B cell (primary cell): Measurements from ENCODE around the gene PLK2. TPM values are rescaled to one million over a fixed set of nuclear protein-coding genes. Genes with fewer than 3 reads are reported as not detected.
A peak's percentile ranks its signal among the peaks of the same experiment; 100 is the strongest.

Experiments used
- ATAC-seq: fragments of 200-7000 bp; cut with Tn5 transposase; one replicate; pipeline ENCODE4 v1.10.0; 2021; ENCODE audit warnings: low read depth, mild to moderate bottlenecking, moderate number of reproducible peaks, moderate library complexity
- CTCF ChIA-PET: fragments of 350-600 bp; sonication (Branson Sonifier 250); formaldehyde crosslinking; loops from one replicate; lab custom pipeline; 2021; ENCODE audit warnings: antibody characterized with exemption, inconsistent platforms; lab: Charles Lee
- POLR2A ChIA-PET: fragments of 350-600 bp; sonication (Branson Sonifier 250); formaldehyde crosslinking; loops from one replicate; lab custom pipeline; 2021; ENCODE audit warnings: antibody characterized with exemption; lab: Charles Lee
- DNase-seq: peaks from one replicate; pipeline ENCODE4 v3.0.0; 2013
- H2AFZ ChIP-seq: 2 replicates; pipeline ENCODE4 v1.6.1; 2012; ENCODE audit warnings: mild to moderate bottlenecking, low read depth, low read length; ENCODE audit not compliant: insufficient read depth, poor library complexity, severe bottlenecking
- H3K27ac ChIP-seq, 2 donors: 1 replicate in 1 of 2; 2 replicates in 1 of 2; pipeline ENCODE4 v1.5.1; 2012 to 2013; ENCODE audit warnings: low read length in 2 of 2, mild to moderate bottlenecking in 2 of 2, moderate library complexity in 1 of 2
- H3K27me3 ChIP-seq, 4 experiments: fragments of 200-600 bp in 1 of 4; sonication (generic) in 1 of 4; replicated peaks in 1 of 4; 1 replicate in 2 of 4; 2 replicates in 2 of 4; pipeline versions ENCODE4 v1.6.1 to v1.7.0; 2013 to 2016; ENCODE audit warnings: low read length in 3 of 4, mild to moderate bottlenecking in 2 of 4, mixed read lengths in 1 of 4, moderate library complexity in 1 of 4; ENCODE audit not compliant: insufficient read depth in 4 of 4, control insufficient read depth in 3 of 4; ENCODE audit errors: control extremely low read depth in 1 of 4
- H3K36me3 ChIP-seq, 2 experiments: replicated peaks in 1 of 2; 1 replicate in 1 of 2; 2 replicates in 1 of 2; pipeline versions ENCODE4 v1.6.1 to v1.7.1; 2013; ENCODE audit warnings: low read length in 1 of 2; ENCODE audit not compliant: insufficient read depth in 2 of 2, control insufficient read depth in 1 of 2; ENCODE audit errors: control extremely low read depth in 1 of 2, extremely low read depth in 1 of 2
- H3K4me1 ChIP-seq, 2 donors: fragments of 200-600 bp in 1 of 2; sonication (generic) in 1 of 2; 1 replicate in 1 of 2; 2 replicates in 1 of 2; pipeline versions ENCODE4 v1.5.1 to v1.6.1; 2013 to 2017; ENCODE audit warnings: low read length in 2 of 2; ENCODE audit not compliant: control insufficient read depth in 2 of 2, insufficient read depth in 2 of 2
- H3K4me2 ChIP-seq: replicated peaks from 2 replicates; pipeline ENCODE3; 2012; ENCODE audit warnings: mild to moderate bottlenecking, low read depth, low read length; ENCODE audit not compliant: poor library complexity, severe bottlenecking
- H3K4me3 ChIP-seq, 5 experiments: fragments of 200-600 bp in 1 of 5; sonication (generic) in 1 of 5; 1 replicate in 3 of 5; 2 replicates in 2 of 5; pipeline versions ENCODE4 v1.5.1 to v1.7.0; 2011 to 2016; ENCODE audit warnings: low read length in 4 of 5, mild to moderate bottlenecking in 4 of 5, low read depth in 2 of 5, control low read depth in 1 of 5, moderate library complexity in 1 of 5; ENCODE audit not compliant: insufficient read depth in 1 of 5; ENCODE audit errors: control extremely low read depth in 1 of 5, extremely low read depth in 1 of 5
- H3K79me2 ChIP-seq: fragments of 200-600 bp; sonication (generic); one replicate; pipeline ENCODE4 v1.6.0; 2016; ENCODE audit warnings: low read length; ENCODE audit not compliant: control insufficient read depth, insufficient read depth
- H3K9ac ChIP-seq: fragments of 200-600 bp; sonication (generic); 2 replicates; pipeline ENCODE4 v1.6.1; 2017; ENCODE audit warnings: mild to moderate bottlenecking, low read length, moderate library complexity
- H3K9me3 ChIP-seq, 3 donors: one replicate each; pipeline versions ENCODE4 v1.6.1 to v1.7.1; 2013; ENCODE audit warnings: low read length in 2 of 3; ENCODE audit not compliant: control insufficient read depth in 2 of 3, insufficient read depth in 1 of 3; ENCODE audit errors: control extremely low read depth in 1 of 3
- H4K20me1 ChIP-seq: 2 replicates; pipeline ENCODE4 v1.6.0; 2012; ENCODE audit warnings: mild to moderate bottlenecking, low read length; ENCODE audit not compliant: insufficient read depth, control insufficient read depth, poor library complexity, severe bottlenecking
- H3K27ac Mint-ChIP-seq: one replicate; pipeline ENCODE4 v1.8.0; 2021; ENCODE audit warnings: mixed read lengths
- H3K27me3 Mint-ChIP-seq: one replicate; pipeline ENCODE4 v1.8.0; 2021; ENCODE audit warnings: mixed read lengths
- H3K4me1 Mint-ChIP-seq: one replicate; pipeline ENCODE4 v1.8.0; 2021; ENCODE audit warnings: mixed read lengths
- H3K4me3 Mint-ChIP-seq: one replicate; pipeline ENCODE4 v1.8.0; 2021; ENCODE audit warnings: mixed read lengths
- H3K9me3 Mint-ChIP-seq: one replicate; pipeline ENCODE4 v1.8.0; 2022; ENCODE audit warnings: mixed read lengths; ENCODE audit not compliant: insufficient read depth
- CTCF ChIP-seq: fragments of 200-600 bp; IDR thresholded peaks from one replicate; pipeline ENCODE4 v1.8.0; 2022; ENCODE audit warnings: antibody characterized with exemption, mild to moderate bottlenecking
- EZH2 ChIP-seq: IDR thresholded peaks from 2 replicates; pipeline ENCODE4 v1.6.1; 2012; ENCODE audit warnings: borderline replicate concordance, low read depth, mild to moderate bottlenecking, moderate library complexity, low read length; ENCODE audit not compliant: insufficient read depth, poor library complexity, severe bottlenecking
- WGBS: methylation state at CpG from one replicate; pipeline ENCODE4 v1.1.5; 2013; ENCODE audit warnings: missing lambda C conversion rate; ENCODE audit not compliant: insufficient coverage; 5-methylcytosine and 5-hydroxymethylcytosine counted together
- intact Hi-C: fragments of 100-400 bp; cut with micrococcal nuclease; formaldehyde crosslinking; loops from one replicate; pipeline ENCODE4 v1.10.0; 2022
- polyA plus RNA-seq: library from polyadenylated mRNA; depleted of rRNA; stranded (reverse); fragments of >200 nt; gene quantifications from 2 replicates; pipeline ENCODE4 v1.2.3, GENCODE V29; 2012
- total RNA-seq, 2 donors: library from RNA; stranded (reverse); fragments of 120-200 nt in 1 of 2; gene quantifications; 1 replicate in 1 of 2; 2 replicates in 1 of 2; pipeline versions ENCODE4 v1.2.3 to v1.2.4, GENCODE V29; 2013 to 2022

Gene PLK2
- total and polyA plus RNA-seq, 2 donors (not counting 1 experiment from before 2014, with no cell fraction given), result 32.2 to 47.2 TPM

GRCh38 chr5:58484505-58484904 lies 24.6 kb upstream of the PLK2 start:
- peak; percentile 69 for ATAC-seq
- H2AFZ ChIP-seq, result peak overlapping the region; percentile 7
- peak overlapping the region; percentile 46 for H3K4me2 ChIP-seq
- H3K9me3 ChIP-seq, result no peaks in the 10 kb centered on the region
- peak overlapping the region in 1 of 5 experiments; percentile 9 for H3K4me3 ChIP-seq
- Mint-ChIP-seq H3K27me3 (no peaks in the 10 kb centered on the region), H3K27ac (peak overlapping the region; percentile 72), H3K4me1 (peaks cover 15% of the 10 kb centered on the region), H3K9me3 (no peaks in the 10 kb centered on the region), H3K4me3 (peak overlapping the region; percentile 50)
- TF ChIP-seq EZH2 (no peak), CTCF (no peak)
- WGBS, result 100% methylated on average over 1 of the region's 4 CpGs
- intact Hi-C loops, result loop anchor here (10.0 kb wide), 1 partner anchor 1450 kb away; no protein-coding TSS in a partner anchor
- no peak overlapping the region for H3K9ac ChIP-seq
- ChIA-PET POLR2A (no interaction called here), CTCF (interaction anchor here (1.4 to 1.6 kb wide), 2 partner anchors 24 to 365 kb away, joined by 4 to 8 read pairs; no protein-coding TSS in a partner anchor)
- H3K4me1 ChIP-seq, result peaks cover 30 to 44% of the 10 kb centered on the region in 2 donors
- peak overlapping the region in 1 of 2 donors; percentile 3 for H3K27ac ChIP-seq
- no peaks in the 10 kb centered on the region for H3K79me2 ChIP-seq
- no peaks in the 10 kb centered on the region for H4K20me1 ChIP-seq
- H3K27me3 ChIP-seq, result no peaks in the 10 kb centered on the region
- no peaks in the 10 kb centered on the region for H3K36me3 ChIP-seq
- no peak for DNase-seq

- H3K27ac ChIP-seq, result no peak overlapping the region
- no peak for TF ChIP-seq EZH2
- TF ChIP-seq CTCF, result no peak
- POLR2A ChIA-PET, result no interaction called here
- no peak for DNase-seq
- Mint-ChIP-seq H3K27me3 (no peaks in the 10 kb centered on the region), H3K27ac (no peak overlapping the region), H3K9me3 (no peaks in the 10 kb centered on the region), H3K4me1 (peaks cover 17% of the 10 kb centered on the region), H3K4me3 (no peak overlapping the region)
- ATAC-seq, result no peak
- no peaks in the 10 kb centered on the region for H3K27me3 ChIP-seq
- intact Hi-C loops, result loop anchor here (10.0 kb wide), 1 partner anchor 1448 kb away; no protein-coding TSS in a partner anchor
- H3K9me3 ChIP-seq, result no peaks in the 10 kb centered on the region
- H3K36me3 ChIP-seq, result no peaks in the 10 kb centered on the region
- WGBS, result 100% methylated on average over 1 of the region's 1 CpG
- no peak overlapping the region for H3K4me2 ChIP-seq
- no peak overlapping the region for H3K4me3 ChIP-seq
- no peaks in the 10 kb centered on the region for H3K79me2 ChIP-seq
- H4K20me1 ChIP-seq, result no peaks in the 10 kb centered on the region
- H2AFZ ChIP-seq, result peak overlapping the region; percentile 2
- peaks cover 38 to 47% of the 10 kb centered on the region in 2 donors for H3K4me1 ChIP-seq
- CTCF ChIA-PET, result no interaction called here
- H3K9ac ChIP-seq, result no peak overlapping the region
Observed at GRCh38 chr5:58482536-58482935, 22.6 kb upstream of the PLK2 start.
